C4-2B (cell line): Measurements from ENCODE around the gene IGFL2.
"Not testable (repeated sequence)": the region's sequence is repeated elsewhere in the genome, so short reads cannot be mapped to it uniquely, and the experiment has no call there.

ENCODE experiments used
- H3K27ac ChIP-seq: fragments of 450-650 bp; 2 replicates; pipeline ENCODE4 v1.5.1; 2017
- CTCF ChIP-seq: fragments of 450-650 bp; conservative IDR thresholded peaks from 2 replicates; pipeline ENCODE4 v1.5.1; 2017; ENCODE audit warnings: mild to moderate bottlenecking
- ZFX ChIP-seq: fragments of 450-650 bp; IDR thresholded peaks from 2 replicates; pipeline ENCODE4 v1.6.1; 2017

IGFL2 gene

GRCh38 chr19:46206682-46207081 lies 58.6 kb downstream of the IGFL2 start:
- H3K27ac ChIP-seq = no peak overlapping the region
- TF ChIP-seq CTCF = no peak
- no peak for TF ChIP-seq ZFX

GRCh38 chr19:46207858-46208257 lies 59.8 kb downstream of the IGFL2 start:
- not testable (repeated sequence) for H3K27ac ChIP-seq

GRCh38 chr19:46209051-46209450 lies 61.0 kb downstream of the IGFL2 start:
- H3K27ac ChIP-seq = no peak overlapping the region
- TF ChIP-seq CTCF (no peak), ZFX (no peak)

GRCh38 chr19:46209472-46209871 lies 61.4 kb downstream of the IGFL2 start:
- TF ChIP-seq CTCF (no peak), ZFX (no peak)
- H3K27ac ChIP-seq = no peak overlapping the region

- H3K27ac ChIP-seq = no peak overlapping the region
- TF ChIP-seq ZFX (no peak), CTCF (no peak)
Measured at GRCh38 chr19:46210669-46211068, 62.6 kb downstream of the IGFL2 start.
